ENCODE results near the gene AFF1.
"Not testable (repeated sequence)": the region's sequence is repeated elsewhere in the genome, so short reads cannot be mapped to it uniquely, and the experiment has no call there.

DNA sequence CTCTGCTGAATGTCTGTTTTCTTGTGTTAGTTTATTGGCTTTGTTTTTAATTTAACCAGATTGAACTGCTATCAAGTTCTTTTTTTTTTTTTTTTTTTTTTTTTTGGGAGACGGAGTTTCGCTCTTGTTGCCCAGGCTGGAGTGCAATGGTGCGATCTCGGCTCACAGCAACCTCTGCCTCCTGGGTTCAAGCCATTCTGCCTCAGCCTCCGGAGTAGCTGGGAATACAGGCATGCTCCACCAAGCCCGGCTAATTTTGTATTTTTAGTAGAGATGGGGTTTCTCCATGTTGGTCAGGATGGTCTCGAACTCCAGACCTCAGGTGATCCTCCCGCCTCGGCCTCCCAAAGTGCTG lies 78.1 kb downstream of the AFF1 start:
- not testable (repeated sequence) for TF ChIP-seq EZH2phosphoT487 (conservative IDR thresholded peaks at IDR 0.05; ENCODE audit: low read length)
- TF ChIP-seq, protein P1, sequence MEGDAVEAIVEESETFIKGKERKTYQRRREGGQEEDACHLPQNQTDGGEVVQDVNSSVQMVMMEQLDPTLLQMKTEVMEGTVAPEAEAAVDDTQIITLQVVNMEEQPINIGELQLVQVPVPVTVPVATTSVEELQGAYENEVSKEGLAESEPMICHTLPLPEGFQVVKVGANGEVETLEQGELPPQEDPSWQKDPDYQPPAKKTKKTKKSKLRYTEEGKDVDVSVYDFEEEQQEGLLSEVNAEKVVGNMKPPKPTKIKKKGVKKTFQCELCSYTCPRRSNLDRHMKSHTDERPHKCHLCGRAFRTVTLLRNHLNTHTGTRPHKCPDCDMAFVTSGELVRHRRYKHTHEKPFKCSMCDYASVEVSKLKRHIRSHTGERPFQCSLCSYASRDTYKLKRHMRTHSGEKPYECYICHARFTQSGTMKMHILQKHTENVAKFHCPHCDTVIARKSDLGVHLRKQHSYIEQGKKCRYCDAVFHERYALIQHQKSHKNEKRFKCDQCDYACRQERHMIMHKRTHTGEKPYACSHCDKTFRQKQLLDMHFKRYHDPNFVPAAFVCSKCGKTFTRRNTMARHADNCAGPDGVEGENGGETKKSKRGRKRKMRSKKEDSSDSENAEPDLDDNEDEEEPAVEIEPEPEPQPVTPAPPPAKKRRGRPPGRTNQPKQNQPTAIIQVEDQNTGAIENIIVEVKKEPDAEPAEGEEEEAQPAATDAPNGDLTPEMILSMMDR (IDR thresholded peaks at IDR 0.05; ENCODE audit: insufficient read depth, low read length, poor library complexity, severe bottlenecking), result not testable (repeated sequence)
